Thoracic aorta (tissue), 2 donors: ENCODE results near the gene SBK2. TPM values are rescaled to one million over a fixed set of nuclear protein-coding genes. Genes with fewer than 3 reads are reported as not detected.

Experiments
- ATAC-seq: fragments of 150-250 bp; one replicate; pipeline ENCODE4 v1.8.0; 2017; ENCODE audit warnings: low read depth; ENCODE audit not compliant: insufficient number of reproducible peaks, low FRiP score
- DNase-seq: peaks from one replicate; pipeline ENCODE4 v3.0.0-alpha.2; 2020; ENCODE audit warnings: low spot score
- H3K27ac ChIP-seq, 2 donors: fragments of 200-600 bp; sonication (generic); 1 replicate in 1 of 2; 2 replicates in 1 of 2; pipeline ENCODE4 v1.5.1; 2016; ENCODE audit warnings: mild to moderate bottlenecking in 2 of 2, moderate library complexity in 2 of 2
- H3K27me3 ChIP-seq: fragments of 200-600 bp; sonication (generic); replicated peaks from 2 replicates; pipeline ENCODE4 v1.6.0; 2016; ENCODE audit warnings: mild to moderate bottlenecking; ENCODE audit not compliant: insufficient read depth
- H3K36me3 ChIP-seq: fragments of 200-600 bp; sonication (generic); one replicate; pipeline ENCODE4 v1.5.1; 2016
- H3K4me1 ChIP-seq, 2 donors: fragments of 200-600 bp; sonication (generic); 1 replicate in 1 of 2; 2 replicates in 1 of 2; pipeline versions ENCODE4 v1.5.1 to v1.6.0; 2016; ENCODE audit warnings: low read depth in 2 of 2, mild to moderate bottlenecking in 1 of 2; ENCODE audit not compliant: control insufficient read depth in 1 of 2
- H3K4me3 ChIP-seq: fragments of 200-600 bp; sonication (generic); 2 replicates; pipeline ENCODE4 v1.5.1; 2016; ENCODE audit warnings: mild to moderate bottlenecking
- H3K9me3 ChIP-seq: fragments of 200-600 bp; sonication (generic); 2 replicates; pipeline ENCODE4 v1.5.1; 2016
- CTCF ChIP-seq: fragments of 200-600 bp; sonication (generic); IDR thresholded peaks from one replicate; pipeline ENCODE4 v1.5.1; 2019; ENCODE audit warnings: antibody characterized with exemption
- total RNA-seq, 2 donors: library from RNA; depleted of rRNA; stranded (reverse); fragments of >200 nt; gene quantifications; one replicate each; pipeline versions ENCODE4 v1.1.0 to v1.2.3, GENCODE V29; 2016

Gene SBK2
- total RNA-seq, 2 donors from 2014 or later = not detected

- Histone ChIP-seq H3K27ac (peak within 1 kb of the TSS; percentile 24 to 90), H3K9me3 (no peaks in the 10 kb centered on the region), H3K36me3 (peaks cover 2% of the 10 kb centered on the region), H3K27me3 (no peaks in the 10 kb centered on the region), H3K4me1 (peaks cover 31 to 42% of the 10 kb centered on the region in 2 donors), H3K4me3 (peak within 1 kb of the TSS; percentile 63)
- TF ChIP-seq CTCF = no peak
- DNase-seq (no peak), ATAC-seq (no peak)
Observed at GRCh38 chr19:55487924-55488687, 48.8 kb downstream of the SBK2 start, which contains the start of gene SSC5D. SSC5D (plus strand) TSS chr19:55488436; CDS start chr19:55488590, 154 bp downstream.

- H3K36me3 ChIP-seq = peaks cover 10% of the 10 kb centered on the region
- no peak for TF ChIP-seq CTCF
- DNase-seq = no peak
- peaks cover 31 to 42% of the 10 kb centered on the region in 2 donors for H3K4me1 ChIP-seq
- no peaks in the 10 kb centered on the region for H3K9me3 ChIP-seq
- peak overlapping the region; percentile 42 for H3K4me3 ChIP-seq
- peak; percentile 83 for ATAC-seq
- no peaks in the 10 kb centered on the region for H3K27me3 ChIP-seq
- peak overlapping the region; percentile 24 to 90 for H3K27ac ChIP-seq
Observed at GRCh38 chr19:55486971-55487923, 49.7 kb downstream of the SBK2 start.

- Histone ChIP-seq H3K4me1 (peaks cover 31 to 42% of the 10 kb centered on the region in 2 donors), H3K27ac (peak overlapping the region; percentile 24 to 90)
- DNase-seq = no peak
Observed at GRCh38 chr19:55486043-55486970, 50.6 kb downstream of the SBK2 start.

GRCh38 chr19:55485439-55486011, 51.4 kb downstream of the SBK2 start:
- Histone ChIP-seq H3K4me3 (peak overlapping the region; percentile 91), H3K4me1 (peaks cover 31 to 42% of the 10 kb centered on the region in 2 donors), H3K9me3 (no peaks in the 10 kb centered on the region), H3K27ac (peak overlapping the region; percentile 58 to 90), H3K27me3 (no peaks in the 10 kb centered on the region), H3K36me3 (peaks cover 10% of the 10 kb centered on the region)
- no peak for ATAC-seq
- no peak for DNase-seq
- no peak for TF ChIP-seq CTCF

More at GRCh38 chr19:55486043-55486970, 50.6 kb downstream of the SBK2 start:
- no peak for TF ChIP-seq CTCF
- Histone ChIP-seq H3K4me3 (no peak overlapping the region), H3K27me3 (no peaks in the 10 kb centered on the region), H3K9me3 (no peaks in the 10 kb centered on the region), H3K36me3 (peaks cover 10% of the 10 kb centered on the region)
- ATAC-seq = no peak
